ENCODE data around the gene IVL.

IVL gene

DNA sequence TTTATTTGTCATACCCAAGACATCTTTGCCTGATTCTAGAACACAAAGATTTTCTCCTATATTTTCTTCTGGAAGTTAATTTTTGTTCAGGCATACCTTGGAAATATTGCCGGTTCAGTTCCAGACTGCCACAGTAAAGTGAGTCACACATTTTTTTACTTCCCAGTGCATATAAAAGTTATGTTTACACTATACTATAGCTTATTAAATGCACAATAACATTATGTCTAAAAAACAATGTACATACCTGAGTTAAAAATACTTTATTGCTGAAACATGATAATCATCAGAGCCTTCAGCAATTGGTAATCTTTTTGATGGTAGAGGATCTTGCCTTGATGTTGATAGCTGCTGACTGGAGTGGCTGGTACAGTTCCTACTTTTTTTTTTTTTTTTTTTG is 20.2 kb upstream of the IVL start:
- DNase-seq, result no peak

DNA sequence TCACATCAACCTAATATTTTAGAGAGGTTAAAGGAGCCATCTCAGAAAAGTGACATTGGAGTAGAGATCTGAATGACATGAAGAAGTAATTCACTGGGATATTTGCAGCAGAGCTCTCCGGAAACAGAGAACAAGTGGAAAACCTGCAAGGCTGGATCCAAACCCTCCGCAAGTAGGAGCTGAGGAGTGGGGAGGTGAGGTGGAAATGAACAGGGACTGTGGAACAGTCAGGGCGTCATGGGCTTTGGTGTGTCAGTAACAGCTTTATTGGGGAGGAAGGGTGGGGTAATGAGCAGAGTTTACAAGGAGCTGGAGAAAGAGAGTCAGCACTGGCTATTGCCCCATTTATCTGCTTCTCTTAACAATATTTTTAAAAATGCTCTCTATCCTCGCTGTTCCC is 9.3 kb upstream of the IVL start:
- no peak for DNase-seq

DNA sequence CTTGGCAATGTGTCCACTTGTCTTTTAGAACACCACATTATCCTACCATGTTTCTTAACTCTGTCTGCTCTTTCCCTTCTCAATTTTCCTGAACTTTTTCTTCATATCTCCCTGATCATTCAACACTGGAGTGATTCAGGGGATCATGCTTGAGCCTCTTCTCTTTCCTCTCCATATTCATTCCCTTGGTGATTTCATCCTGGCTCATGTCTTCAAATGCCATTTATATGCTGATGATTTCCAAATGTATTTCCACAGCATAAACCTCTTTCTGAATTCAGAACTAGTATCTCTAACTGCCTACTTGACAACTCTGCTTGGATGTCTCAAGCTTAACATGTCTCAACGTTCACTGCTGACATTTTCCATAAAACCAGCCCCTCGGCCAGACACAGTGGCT is 8.5 kb upstream of the IVL start:
- DNase-seq, result no peak

DNA sequence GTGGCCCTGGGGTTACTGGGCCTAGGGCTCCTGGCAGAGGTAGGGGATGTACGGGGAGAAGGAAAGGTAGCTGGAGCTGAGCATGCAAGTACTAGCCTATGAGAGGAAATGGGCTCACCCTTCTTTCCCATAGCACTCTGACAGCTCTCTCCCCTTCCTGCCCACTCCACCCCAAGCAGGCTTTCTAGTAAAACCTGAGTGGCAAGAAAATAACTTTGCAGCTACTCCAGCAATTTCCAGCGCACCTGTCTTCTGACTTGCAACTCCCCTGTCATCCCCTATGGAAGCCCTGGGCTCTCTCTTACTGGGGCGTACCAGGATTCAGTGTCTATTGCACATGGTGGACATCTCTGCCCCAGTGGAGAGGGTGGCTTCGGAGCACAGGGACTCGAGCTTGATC is 6.7 kb upstream of the IVL start:
- DNase-seq, result no peak

DNA sequence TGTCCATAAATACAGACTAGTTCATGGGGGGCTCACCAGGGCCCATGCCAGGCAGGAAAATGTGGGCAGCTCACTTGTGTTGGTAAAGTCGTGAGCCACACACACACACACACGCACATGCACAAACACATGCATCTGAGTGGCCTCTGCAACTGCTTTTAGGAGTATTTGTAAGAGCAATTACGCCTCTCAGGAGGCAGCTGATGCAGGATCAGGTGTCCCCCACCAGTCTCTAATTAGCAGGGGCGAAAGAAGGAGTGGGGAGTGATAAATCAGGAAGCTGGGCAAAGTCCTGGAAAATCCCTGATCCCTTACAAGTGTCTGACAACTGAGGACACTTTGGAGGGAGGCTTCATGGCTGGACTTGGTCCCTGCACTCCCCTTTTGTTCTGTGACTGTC is 5.7 kb upstream of the IVL start:
- DNase-seq, result no peak

DNA sequence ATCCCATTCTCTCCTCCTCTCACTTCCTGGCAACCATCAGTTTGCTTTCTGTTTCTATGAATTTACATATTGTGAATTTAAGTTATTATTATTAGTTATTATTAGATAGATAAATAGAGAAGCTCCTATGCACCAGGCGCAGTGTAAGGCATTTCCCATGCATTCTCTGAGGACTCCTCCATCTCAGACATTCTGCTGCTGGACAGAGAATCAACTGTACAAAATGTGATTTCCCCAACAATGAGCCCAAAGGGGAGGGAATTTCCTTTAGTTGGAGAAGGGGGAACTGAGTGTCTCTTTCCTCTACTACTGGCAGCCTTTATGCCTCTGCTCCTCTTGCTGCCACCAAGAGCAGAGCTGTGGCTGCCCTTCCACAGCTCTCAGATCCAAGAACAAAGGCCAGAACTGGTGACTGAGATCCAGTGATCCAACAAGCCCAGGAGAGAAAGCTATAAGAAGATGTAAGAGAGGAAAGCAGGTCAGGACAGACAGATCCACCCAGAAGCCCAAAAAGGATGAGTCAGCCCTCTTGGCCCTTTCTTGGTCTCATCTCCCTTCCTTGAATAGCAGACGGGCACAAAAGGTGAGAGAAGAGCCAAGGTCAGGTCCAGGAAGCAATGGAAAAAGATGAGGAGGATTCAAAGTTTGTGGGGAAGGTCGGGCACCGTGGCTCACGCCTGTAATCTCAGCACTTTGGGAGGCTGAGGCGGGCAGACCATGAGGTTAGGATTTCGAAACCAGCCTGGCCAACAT is 3.5 kb upstream of the IVL start:
- DNase-seq, result no peak

DNA sequence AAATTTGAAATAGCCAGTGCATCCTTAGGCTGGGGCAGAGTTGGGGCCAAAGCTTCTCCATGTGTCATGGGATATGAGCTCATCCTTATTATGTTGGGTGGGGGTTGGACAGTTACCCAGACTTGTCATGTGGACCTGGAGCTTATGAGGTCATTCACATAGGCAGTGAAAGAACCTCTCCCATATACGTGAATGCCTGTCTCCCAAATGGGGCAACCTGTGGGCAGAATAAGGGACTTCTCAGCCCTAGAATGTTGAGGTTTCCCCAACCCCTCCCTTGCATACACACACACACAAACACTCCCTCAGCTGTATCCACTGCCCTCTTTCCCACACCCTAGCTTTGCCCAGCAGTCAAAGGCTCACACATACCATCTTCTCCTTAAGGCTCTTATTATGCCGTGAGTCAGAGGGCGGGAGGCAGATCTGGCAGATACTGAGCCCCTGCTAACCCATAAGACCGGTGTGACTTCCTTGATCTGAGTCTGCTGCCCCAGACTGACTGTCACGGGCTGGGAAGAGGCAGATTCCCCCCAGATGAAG is 2.3 kb upstream of the IVL start:
- no peak for DNase-seq

DNA sequence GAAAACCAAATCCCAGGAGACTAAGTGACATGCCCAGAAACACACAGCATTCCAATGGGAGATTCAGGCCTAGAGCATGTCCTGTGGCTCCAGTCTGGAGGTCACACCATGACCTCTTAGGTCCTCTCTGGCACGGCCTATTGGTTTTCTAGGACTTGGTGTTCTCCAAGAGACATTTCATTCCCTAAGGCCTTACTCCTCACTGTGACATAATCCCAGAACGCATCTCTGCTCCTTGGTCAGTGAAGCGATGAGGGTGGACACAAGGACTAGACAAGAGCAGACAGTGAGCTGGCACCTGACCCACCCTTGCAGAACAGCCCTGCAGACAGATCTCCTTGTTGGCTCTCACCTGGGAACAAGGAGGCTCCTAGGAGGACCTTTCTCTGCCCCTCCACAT is 860 bp downstream of the IVL start:
- DNase-seq, result no peak

DNA sequence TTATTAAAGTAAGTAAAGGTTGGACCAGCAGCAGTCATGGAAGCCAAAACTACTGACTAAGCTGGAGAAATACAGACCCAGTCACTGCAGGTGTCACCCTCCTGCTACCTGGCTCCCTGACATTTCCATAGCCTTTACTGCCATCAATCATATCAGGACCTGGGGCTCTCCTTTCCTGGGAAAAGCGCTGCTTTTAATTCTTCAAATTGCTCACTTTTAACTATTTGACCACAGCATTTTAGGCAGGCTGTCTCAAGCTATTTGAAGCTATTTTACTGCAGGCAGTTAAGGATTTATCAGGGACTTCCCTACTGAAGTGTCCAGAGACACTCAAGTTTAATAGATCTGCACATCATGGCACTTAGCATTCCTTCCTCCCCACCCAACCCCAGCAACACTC is 4.1 kb downstream of the IVL start:
- DNase-seq, result no peak

DNA sequence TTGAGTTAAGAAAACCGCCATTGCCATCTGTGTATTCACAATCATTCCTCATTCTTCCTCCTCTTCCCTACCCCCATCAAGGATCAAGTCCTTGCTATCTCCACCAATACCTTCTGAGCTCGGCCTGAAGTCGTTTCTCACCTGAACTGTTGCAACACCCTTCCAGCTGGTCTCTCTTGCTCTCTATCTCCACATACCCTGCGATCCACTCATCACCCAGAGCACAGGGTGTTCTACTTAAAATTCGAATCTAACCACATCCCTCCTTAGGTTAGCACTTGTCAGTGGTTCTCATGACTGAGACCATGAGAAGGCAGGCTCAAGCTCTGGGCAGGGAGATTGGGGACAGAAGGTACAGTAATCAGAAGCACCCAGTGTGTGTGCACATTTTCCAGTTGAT is 4.6 kb downstream of the IVL start:
- DNase-seq, result no peak

DNA sequence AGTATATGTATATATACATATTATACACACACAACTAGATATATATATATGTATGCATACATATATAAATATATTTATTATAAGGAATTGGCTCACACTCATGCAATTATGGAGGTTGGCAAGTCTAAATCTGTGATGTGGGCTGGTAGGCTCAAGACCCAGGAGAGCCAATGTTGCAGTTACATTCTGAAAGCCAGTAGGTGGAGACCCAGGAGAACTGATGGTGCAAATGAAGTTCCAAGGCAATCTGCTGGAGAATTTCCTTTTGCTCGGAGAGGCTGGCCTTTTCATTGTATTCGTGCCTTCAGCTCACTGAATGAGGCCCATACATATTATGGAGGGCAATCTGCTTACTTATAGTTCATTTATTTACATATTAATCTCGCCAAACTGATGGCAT is 9.4 kb downstream of the IVL start:
- DNase-seq, result no peak

DNA sequence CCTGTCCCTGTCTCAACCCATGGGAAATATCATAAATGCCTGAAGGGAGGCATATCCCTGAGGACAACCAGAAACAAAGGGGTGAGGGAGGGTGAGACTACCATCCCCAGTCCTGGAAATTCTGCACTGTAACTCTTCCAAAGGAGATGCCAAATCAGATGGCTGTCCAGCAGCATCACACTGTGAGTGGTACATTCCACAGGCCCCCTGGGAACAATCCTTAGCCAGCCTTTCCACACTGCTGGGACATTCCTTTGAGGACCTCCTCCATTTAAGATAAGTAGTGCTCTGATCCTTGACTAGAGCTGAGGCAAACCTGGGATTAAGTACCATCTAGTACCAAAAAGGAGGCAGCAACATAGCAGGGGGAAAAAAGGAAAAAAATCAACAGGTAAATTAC is 10.7 kb downstream of the IVL start:
- no peak for DNase-seq

DNA sequence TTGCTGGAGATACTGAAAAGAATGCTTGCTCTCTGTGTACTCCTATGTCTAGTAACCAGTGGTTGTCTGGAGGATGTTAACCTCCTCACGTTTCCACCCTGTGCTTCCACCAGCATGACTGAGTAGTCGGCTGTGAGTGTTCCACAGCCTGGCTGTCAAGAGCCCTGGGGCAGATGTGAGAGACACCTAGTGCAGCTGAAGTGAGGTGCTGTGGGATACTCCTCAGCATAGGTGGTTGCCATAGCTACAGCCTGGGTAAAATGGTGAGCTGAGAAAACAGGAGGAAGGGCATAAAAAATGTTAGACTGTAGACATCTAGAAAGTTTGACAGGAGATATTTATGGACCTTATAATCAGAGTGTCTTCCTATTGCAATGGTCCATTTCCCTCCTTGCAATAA is 15.8 kb downstream of the IVL start:
- no peak for DNase-seq

DNA sequence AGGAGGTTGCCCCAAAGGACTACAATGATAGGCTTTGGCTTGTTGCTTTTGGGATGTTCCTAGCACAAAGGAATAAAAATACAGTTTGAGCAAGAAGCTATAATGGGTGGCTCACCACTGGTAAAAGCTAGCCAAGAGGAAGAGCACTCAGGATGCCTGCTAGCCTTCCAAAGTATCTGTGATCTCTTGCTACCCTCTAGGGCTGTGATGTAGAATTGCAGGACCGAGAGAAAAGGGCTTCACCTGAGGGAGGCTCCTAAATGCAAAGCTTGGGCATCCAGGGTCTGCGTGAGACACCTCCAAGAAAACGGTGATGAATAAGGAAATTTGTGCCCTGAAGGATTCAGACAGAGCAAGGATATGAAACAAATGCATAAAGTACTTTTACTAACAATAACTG is 17.7 kb downstream of the IVL start:
- DNase-seq, result no peak

DNA sequence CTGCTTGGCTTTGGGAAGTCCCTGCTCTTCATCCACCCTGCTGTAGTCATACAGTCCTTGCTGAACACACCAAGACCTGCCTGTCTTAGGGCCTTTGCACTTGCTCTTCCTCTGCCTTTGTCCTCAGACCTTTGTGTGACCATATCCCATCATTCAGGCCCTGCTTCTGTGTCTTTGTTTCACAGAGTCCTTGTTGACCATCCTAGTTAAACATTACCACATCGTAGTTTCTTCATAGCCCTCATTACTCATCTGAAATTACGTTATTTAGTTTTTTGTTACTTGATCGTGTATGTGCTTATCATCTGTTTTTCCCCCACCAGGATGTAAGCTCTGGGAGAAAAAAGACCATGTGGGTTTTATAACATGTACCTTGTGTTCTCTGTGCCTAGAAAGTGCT is 20.3 kb downstream of the IVL start:
- no peak for DNase-seq

DNA sequence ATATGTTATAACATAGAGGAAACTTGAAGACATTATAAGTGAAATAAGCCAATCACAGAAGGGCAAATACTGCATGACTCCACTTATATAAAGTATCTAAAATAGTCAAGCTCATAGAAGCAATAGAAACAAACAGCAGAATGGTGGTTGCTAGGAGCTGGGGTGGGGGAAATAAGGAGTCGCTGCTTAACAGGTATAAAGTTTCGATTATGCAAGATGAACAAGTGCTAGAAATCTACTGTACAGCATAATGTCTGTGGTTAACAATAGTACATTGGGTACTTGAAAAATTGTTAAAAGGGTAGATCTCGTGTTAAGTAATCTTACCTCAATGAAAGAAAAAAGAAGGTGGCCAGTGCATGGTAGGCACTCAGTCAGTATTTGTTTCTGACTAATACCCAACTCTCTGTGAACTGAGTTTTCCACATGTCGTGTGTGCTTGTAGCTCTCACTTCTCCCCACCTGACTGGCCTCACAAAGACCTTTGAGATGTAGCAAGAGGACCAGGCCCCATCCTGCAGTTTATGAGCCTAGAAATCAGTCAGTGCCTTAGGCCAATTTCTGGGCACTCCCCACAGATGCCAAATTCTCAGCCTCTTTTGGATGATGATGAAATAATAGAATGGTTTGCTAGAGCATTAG is 23.9 kb downstream of the IVL start:
- no peak for DNase-seq

DNA sequence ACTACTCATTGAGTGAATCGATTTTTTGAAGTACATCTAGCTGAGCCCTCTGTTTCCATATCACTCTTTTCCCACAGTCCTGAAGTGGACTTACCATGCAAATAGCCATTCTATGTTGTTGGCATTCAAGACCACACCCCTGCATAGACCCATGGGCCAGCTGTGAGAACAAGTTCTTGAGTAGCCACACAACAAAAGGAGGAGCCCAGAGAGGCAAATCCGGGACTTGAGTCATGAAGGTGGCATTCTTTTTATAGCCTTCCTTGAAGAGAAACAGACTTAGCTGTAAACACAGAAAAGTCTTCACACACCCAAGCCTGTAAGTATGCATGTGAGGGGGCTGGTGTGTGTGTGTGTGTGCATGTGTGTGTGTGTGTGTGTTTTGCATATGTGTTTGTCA is 24.9 kb downstream of the IVL start:
- no peak for DNase-seq

DNA sequence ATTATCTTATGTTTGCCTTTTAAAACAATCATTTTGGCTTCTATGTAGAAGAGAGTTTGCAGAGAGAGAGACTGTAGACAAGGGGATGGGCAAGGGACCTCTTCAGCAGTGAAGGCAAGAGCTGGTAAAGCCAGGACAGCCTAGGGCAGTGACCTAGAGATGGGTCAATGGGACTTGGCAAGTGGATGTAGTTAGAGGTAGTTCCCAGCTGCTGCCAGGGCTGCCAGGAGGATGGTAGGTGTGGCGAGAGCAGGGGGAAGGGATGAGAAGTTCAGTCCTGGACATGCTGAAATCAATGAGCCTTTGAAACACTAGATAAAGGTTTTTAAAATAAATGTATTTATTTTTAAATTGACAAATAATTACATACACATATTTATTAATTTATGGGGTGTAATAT is 32.3 kb downstream of the IVL start:
- no peak for DNase-seq

DNA sequence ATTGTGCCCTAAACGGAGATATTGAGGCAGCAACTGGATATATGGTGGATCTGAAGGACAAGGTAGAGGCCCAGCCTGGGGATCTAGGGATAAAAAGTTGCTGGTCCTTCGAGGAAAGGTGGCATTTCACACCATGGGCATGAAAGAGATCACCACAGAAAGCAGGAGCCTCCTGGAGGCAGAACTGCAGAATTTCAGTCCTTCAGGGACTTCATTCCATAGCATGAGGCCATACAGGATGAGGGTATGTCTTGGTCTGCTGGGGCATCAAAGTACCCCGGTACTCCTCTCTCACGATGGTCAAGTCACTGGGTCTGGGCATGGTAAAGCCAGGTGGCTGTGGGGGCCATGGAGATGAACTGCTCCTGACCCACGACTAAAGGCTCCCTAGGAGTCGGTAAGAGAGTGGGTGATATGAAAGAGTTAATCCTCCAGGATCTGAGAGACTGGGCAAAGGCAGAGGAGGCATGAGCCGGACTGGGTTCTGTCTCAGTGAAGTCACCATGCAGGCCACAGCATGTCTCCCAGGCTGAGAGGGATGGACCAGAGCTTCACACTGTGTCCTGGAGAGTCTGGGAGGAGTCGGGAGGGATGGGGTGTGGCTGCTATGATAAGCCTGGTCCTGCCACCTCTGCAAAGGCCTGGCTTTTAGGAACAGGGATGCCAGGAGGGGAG is 32.8 kb downstream of the IVL start:
- DNase-seq, result no peak

DNA sequence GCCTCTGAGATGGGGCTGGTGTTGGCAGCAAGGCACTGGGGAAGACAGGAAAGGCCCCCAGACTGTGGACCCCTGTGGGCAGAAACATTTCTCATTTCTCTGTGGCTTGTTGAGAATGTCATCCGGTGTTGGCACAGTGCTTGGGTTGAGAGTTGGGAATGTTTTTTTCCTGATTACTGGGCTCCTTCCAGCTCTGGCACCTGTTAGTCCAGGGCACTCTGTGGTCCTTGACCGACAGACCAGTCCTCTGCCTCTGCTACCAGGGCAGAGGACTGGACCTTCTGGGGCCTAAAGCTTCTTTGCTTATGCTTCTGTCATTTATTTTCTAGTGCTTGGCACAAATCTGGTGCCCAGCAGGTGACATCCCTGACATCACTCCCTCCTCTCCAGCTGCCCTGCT is 33.8 kb downstream of the IVL start:
- DNase-seq, result no peak

DNA sequence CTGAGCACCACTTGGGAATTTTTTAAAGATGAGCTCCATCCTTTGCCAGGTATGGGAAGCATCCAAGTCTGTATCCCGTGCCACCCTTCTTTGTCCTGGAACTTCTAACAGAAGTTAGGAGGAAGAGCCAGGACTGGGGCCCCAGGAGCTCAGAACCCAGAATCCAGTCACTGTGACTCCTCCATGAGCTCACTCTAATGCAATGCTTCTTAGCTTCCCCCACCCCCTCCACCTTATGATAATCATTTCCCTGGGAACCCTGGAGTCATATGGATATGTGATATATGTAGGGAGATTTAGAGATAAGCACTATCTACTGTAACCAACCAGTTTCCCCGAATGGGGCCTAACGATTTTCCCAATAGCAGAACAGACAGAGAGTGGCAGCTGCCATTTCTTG is 37.9 kb downstream of the IVL start:
- DNase-seq, result no peak

DNA sequence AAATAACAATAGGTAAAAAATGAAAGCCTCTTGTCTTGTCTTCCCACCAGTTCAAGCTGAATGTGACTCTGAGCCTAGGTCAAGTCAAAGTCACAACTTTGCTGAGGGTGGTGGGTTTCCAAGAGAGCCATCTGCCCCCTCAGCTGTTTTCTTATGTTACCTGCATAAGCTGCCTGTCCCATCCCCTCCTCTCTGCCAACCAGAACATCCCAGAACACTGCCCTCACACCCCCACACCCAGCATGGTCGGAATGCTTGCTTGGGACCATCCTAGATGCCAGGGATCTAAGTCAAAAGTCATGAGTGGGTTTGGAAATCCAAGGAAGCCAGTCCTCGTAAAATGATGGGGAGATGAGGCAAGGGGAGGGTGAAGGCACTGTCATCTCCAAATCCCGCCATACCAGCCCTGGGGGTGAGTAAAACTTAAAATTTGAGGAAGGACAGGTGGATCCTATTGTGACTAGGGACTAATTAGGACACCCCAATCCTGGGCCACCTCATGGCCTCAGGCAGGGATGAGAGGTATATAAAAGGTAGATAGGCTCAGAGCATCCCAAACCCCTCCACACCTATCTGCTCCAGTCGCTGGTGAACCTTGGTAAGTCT is 38.4 kb downstream of the IVL start, which contains the start of gene SPRR5:
Gene SPRR5, plus strand, starts transcription at position 556 of the 606 bp plus-strand sequence. CDS start 1,349 bp downstream, outside the sequence.
- DNase-seq, result no peak

DNA sequence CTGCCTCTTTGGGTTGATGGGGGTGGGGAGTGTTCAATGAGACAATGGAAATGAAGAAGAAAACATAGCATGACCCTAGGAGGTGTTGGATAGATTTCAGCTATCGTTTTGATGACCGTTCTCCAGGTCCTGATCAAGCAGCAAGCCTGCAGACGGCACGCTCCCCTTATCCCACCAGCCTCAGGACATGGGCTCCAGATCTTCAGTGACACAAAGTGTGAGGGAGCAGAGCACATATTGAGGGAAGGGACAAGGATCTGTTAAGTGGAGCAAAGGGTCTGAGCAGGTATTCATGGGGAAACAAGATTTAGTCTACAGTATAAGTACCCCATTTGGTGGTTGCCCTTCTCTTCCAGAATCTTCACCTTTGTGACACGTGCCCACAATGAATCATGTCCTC is 43.4 kb downstream of the IVL start:
- no peak for DNase-seq

DNA sequence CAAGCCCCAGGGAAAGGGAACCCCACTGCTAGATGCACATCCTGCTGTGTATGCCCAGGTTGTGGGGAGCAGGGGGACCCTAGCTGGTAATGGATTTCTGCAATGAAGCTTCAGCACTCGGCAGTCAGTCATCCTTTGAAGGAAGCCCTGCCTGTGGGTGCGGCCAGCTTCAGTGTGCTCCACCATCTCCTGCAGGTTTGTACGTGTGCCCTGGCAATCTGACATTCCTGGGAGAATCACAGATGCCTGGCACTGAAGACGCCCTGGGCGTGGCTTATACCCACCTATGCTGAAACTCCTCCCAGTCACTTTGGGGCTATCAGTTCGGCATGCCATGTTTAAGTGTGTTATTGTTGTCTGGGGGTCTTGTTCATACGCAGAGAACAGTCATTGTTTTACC is 45.4 kb downstream of the IVL start:
- DNase-seq, result no peak

Data from NCI-H146 (cell line).